Transverse colon (tissue), 4 donors: ENCODE data around the gene IGDCC3. TPM values are rescaled to one million over a fixed set of nuclear protein-coding genes. Genes with fewer than 3 reads are reported as not detected.

Experiments used
- DNase-seq: peaks from one replicate; pipeline ENCODE4 v3.0.0-alpha.2; 2019
- H3K27ac ChIP-seq, 4 donors: fragments of 200-600 bp; sonication (generic); 2 replicates each; pipeline ENCODE4 v1.5.1; 2016 to 2018; ENCODE audit warnings: inconsistent platforms in 4 of 4
- H3K27me3 ChIP-seq: fragments of 200-600 bp; sonication (generic); 2 replicates; pipeline ENCODE4 v1.5.1; 2017; ENCODE audit warnings: inconsistent platforms
- H3K36me3 ChIP-seq, 4 donors: fragments of 200-600 bp; sonication (generic); 2 replicates each; pipeline ENCODE4 v1.5.1; 2017 to 2019; ENCODE audit warnings: inconsistent platforms in 4 of 4
- H3K4me1 ChIP-seq, 4 donors: fragments of 200-600 bp; sonication (generic); 2 replicates each; pipeline ENCODE4 v1.5.1; 2017 to 2020; ENCODE audit warnings: inconsistent platforms in 4 of 4
- H3K4me3 ChIP-seq, 4 donors: fragments of 200-600 bp; sonication (generic); 1 replicate in 1 of 4; 2 replicates in 3 of 4; pipeline versions ENCODE4 v1.5.1 to v1.6.1; 2017 to 2019; ENCODE audit warnings: inconsistent platforms in 4 of 4
- H3K9me3 ChIP-seq, 2 donors: fragments of 200-600 bp; sonication (generic); 2 replicates each; pipeline ENCODE4 v1.5.1; 2017 to 2019; ENCODE audit warnings: inconsistent platforms in 2 of 2
- CTCF ChIP-seq, 5 experiments: fragments of 200-600 bp in 3 of 5; fragments of 450-650 bp in 2 of 5; sonication (generic) in 3 of 5; IDR thresholded peaks; 1 replicate in 2 of 5; 2 replicates in 3 of 5; pipeline ENCODE4 v1.5.1; 2016 to 2017; ENCODE audit warnings: antibody characterized with exemption in 5 of 5, inconsistent platforms in 3 of 5, mild to moderate bottlenecking in 2 of 5, moderate library complexity in 1 of 5
- EP300 ChIP-seq: sonication (generic); formaldehyde crosslinking; IDR thresholded peaks from one replicate; pipeline ENCODE4 v1.6.1; 2017; ENCODE audit warnings: antibody characterized with exemption, low read depth
- POLR2A ChIP-seq: fragments of 450-650 bp; IDR thresholded peaks from one replicate; pipeline ENCODE4 v1.6.1; 2016; ENCODE audit warnings: antibody characterized with exemption, mild to moderate bottlenecking, moderate library complexity
- POLR2AphosphoS5 ChIP-seq, 3 donors: sonication (generic); formaldehyde crosslinking; IDR thresholded peaks; one replicate each; pipeline ENCODE4 v1.6.1; 2016; ENCODE audit warnings: antibody characterized with exemption in 3 of 3
- WGBS, 2 donors: methylation state at CpG; one replicate each; pipeline ENCODE4 v1.1.5; 2018; ENCODE audit warnings: low coverage in 1 of 2; 5-methylcytosine and 5-hydroxymethylcytosine counted together
- in situ Hi-C, 4 donors: fragments of 200-750 bp; cut with MboI; loops; one replicate each; pipeline versions ENCODE4 v1.15.0 to v1.15.1; 2017; ENCODE audit warnings: low sequenced_read_pairs in 3 of 4, low pct_ligation_motif_present in 1 of 4, low pct_unique_long_range_greater_than_20kb in 1 of 4
- intact Hi-C: fragments of 100-400 bp; cut with DNase I; formaldehyde crosslinking; loops from one replicate; pipeline ENCODE4 v1.15.1; 2023; ENCODE audit warnings: low total_unique reads
- total RNA-seq, 4 donors: library from RNA; depleted of rRNA; stranded (reverse); fragments of >200 nt; gene quantifications; one replicate each; pipeline ENCODE4 v1.1.0, GENCODE V29; 2016

IGDCC3 gene
- total RNA-seq, 4 donors from 2014 or later = not detected

DNA sequence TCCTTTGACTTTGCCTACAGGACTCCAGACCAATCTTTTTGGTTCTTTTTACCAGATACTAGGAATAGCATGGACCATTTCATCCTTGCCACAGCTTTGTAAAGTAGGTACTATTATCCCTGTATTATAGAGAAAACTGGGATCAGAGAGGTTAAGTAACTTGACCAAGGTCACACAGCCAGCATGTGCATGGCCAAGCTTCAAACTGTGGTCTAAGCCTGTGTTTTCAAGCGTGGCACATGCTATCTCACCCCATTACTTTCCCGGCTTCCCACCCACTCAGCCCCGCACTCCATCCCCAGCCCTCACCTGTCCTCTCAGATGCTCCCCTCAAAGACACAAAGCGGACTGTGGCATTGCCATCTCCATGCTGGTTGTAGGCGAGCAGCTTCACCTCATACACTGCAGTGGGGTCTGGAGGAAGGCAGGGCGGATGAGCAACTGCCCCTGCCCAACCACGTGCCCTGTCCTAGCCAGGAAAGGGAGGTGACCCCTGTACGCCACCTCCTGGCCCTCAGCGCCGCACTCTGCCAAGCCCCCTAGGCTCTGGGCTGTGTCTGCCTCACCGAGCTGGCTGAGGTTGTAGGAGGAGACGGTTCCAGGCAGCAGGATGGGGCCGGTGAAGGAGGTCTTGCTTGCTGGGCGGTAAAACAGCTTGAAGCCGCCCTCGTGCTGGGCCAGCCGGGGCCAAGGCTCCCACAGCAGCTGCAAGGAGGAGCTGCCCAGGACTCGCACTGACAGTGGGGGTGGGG is 47.6 kb downstream of the IGDCC3 start:
- no peak for DNase-seq
- Histone ChIP-seq H3K4me1 (no peaks in the 10 kb centered on the region), H3K36me3 (no peaks in the 10 kb centered on the region), H3K9me3 (no peaks in the 10 kb centered on the region), H3K27me3 (no peaks in the 10 kb centered on the region), H3K27ac (no peak overlapping the region), H3K4me3 (no peak overlapping the region)
- TF ChIP-seq EP300 (no peak), POLR2A (no peak), CTCF (IDR thresholded peaks at IDR 0.05) (no peak), POLR2AphosphoS5 (IDR thresholded peaks at IDR 0.05) (no peak)
- in situ Hi-C loops = no loop called here
- 90% methylated on average over 16 of the region's 18 CpGs; no CpG with 5 or more reads in 1 of the 2 donors for WGBS, 2 donors
- intact Hi-C loops = no loop called here

- intact Hi-C loops = no loop called here
- Histone ChIP-seq H3K27ac (no peak overlapping the region), H3K9me3 (no peaks in the 10 kb centered on the region), H3K36me3 (no peaks in the 10 kb centered on the region), H3K27me3 (no peaks in the 10 kb centered on the region), H3K4me3 (no peak overlapping the region), H3K4me1 (no peaks in the 10 kb centered on the region)
- no peak for DNase-seq
- WGBS, 2 donors = 89 to 91% methylated on average over 10 to 18 of the region's 21 CpGs
- in situ Hi-C loops = no loop called here
- no peak for TF ChIP-seq CTCF (IDR thresholded peaks at IDR 0.05)
Measured at GRCh38 chr15:65329288-65329983, 48.4 kb downstream of the IGDCC3 start.

DNA sequence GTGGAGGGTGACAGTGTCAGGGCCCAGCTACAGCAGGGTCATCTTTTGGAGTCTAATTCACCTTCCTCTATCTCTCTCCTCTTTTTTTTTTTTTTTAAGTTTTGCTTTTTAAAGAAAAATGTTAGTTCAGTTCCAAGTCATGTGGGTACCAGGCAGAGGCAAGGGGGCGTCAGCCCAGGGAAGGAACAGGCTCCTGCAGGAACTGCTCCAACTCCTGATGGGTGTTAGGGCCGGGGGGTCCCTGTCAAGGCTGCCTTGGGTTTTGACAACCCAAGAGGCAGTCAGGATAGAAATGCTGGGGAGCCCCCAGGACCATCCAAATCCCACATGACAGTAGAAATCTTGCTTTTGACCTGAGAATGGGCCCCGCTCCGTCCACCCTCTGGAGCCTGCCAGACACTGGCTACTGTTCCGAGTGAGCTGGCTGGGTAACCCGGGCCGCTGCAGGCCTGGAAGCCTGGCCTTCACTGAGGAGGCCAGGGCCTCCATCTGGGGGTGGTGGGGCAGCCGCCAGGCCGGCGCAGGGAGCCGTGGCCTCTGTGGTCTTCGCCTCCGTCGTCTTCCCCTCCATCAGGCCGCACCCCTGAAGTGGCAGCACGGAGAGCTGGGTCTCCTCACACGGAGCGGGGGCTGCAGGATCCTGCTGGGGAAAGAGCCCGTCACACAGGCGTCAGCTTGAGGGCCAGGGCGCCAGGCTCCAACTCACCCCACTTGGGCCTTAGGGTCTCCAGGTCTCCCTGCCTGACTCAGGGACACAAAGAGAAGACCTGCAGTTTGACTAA is 49.1 kb downstream of the IGDCC3 start:
- H3K36me3 ChIP-seq = no peaks in the 10 kb centered on the region
- intact Hi-C loops = no loop called here
- H3K27me3 ChIP-seq = no peaks in the 10 kb centered on the region
- no peaks in the 10 kb centered on the region for H3K4me1 ChIP-seq
- no peak overlapping the region for H3K4me3 ChIP-seq
- in situ Hi-C loops = no loop called here
- H3K9me3 ChIP-seq = no peaks in the 10 kb centered on the region
- no peak overlapping the region for H3K27ac ChIP-seq
- 85% methylated on average over 20 of the region's 21 CpGs; no CpG with 5 or more reads in 1 of the 2 donors for WGBS, 2 donors
- no peak for TF ChIP-seq POLR2A
- TF ChIP-seq EP300 = no peak
- no peak for TF ChIP-seq CTCF (IDR thresholded peaks at IDR 0.05)
- TF ChIP-seq POLR2AphosphoS5 (IDR thresholded peaks at IDR 0.05) = no peak
- DNase-seq = no peak

DNA sequence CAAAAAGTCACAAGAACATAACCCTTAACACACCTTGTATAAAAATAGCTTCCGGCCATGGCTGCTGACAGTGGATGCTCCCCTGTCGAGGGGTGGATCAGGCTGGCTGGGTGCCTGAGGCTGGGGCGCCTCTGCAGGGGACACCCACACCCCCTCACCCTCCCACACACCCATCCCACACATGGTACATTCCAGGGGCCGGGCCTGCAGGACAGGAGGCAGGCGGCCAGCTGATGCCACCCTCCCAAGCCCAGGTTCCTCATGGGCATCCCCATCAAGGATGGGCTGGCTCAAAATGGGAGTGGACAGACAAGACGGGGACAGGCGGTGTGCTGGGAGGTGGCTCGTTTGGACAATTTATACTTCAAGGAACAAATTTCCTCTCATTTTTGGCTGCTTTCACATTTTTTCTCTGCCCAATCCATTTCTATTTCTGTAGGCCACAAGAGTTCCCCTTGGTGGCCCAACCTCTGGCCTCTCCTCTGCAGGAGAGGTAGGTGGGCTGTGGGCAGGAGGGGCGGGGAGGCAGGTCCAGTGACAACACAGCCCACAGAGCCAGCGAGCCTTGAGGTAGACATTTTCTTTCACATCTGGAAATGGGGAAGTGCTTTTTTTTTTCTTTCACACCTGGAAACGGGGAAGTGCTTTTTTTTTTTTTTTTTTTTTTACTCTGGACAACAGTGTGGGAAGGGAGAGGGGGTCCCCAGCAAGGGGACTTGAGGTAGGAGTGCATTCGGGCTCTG is 50.0 kb downstream of the IGDCC3 start:
- H3K36me3 ChIP-seq = no peaks in the 10 kb centered on the region
- WGBS, 2 donors = 73 to 75% methylated on average over 4 to 12 of the region's 12 CpGs
- no peak overlapping the region for H3K4me3 ChIP-seq
- intact Hi-C loops = no loop called here
- no peak for DNase-seq
- no peaks in the 10 kb centered on the region for H3K27me3 ChIP-seq
- no peaks in the 10 kb centered on the region for H3K9me3 ChIP-seq
- in situ Hi-C loops = no loop called here
- H3K4me1 ChIP-seq = no peaks in the 10 kb centered on the region
- no peak overlapping the region for H3K27ac ChIP-seq
- TF ChIP-seq EP300 (no peak), POLR2A (no peak), CTCF (IDR thresholded peaks at IDR 0.05) (no peak)
